Stimulated activated naive CD8-positive, alpha-beta T cell treated with anti-CD3 and anti-CD28 coated beads, Interleukin-15, amount 100 ng/mL, for 72 hours (primary cell): ENCODE results near the gene MEIS1.

Source experiments
- ATAC-seq: fragments of 150-1000 bp; cut with Tn5 transposase; 2 replicates; pipeline ENCODE4 v1.10.0; 2021; ENCODE audit warnings: mild to moderate bottlenecking, moderate library complexity
- DNase-seq, 2 donors: peaks; one replicate each; pipeline ENCODE4 v3.0.0; 2021 to 2022
- H3K27ac Mint-ChIP-seq, 2 donors: one replicate each; pipeline ENCODE4 v1.8.0; 2022; ENCODE audit warnings: mild to moderate bottlenecking in 2 of 2, mixed read lengths in 2 of 2, moderate library complexity in 2 of 2
- H3K27me3 Mint-ChIP-seq: one replicate; pipeline ENCODE4 v1.8.0; 2022; ENCODE audit warnings: mixed read lengths
- H3K4me1 Mint-ChIP-seq: one replicate; pipeline ENCODE4 v1.8.0; 2022; ENCODE audit warnings: mild to moderate bottlenecking, mixed read lengths
- H3K4me3 Mint-ChIP-seq, 2 donors: one replicate each; pipeline ENCODE4 v1.8.0; 2022; ENCODE audit warnings: mild to moderate bottlenecking in 2 of 2, mixed read lengths in 2 of 2, moderate library complexity in 1 of 2
- H3K9me3 Mint-ChIP-seq, 2 donors: one replicate each; pipeline ENCODE4 v1.8.0; 2022; ENCODE audit warnings: mixed read lengths in 2 of 2

The MEIS1 gene

DNA sequence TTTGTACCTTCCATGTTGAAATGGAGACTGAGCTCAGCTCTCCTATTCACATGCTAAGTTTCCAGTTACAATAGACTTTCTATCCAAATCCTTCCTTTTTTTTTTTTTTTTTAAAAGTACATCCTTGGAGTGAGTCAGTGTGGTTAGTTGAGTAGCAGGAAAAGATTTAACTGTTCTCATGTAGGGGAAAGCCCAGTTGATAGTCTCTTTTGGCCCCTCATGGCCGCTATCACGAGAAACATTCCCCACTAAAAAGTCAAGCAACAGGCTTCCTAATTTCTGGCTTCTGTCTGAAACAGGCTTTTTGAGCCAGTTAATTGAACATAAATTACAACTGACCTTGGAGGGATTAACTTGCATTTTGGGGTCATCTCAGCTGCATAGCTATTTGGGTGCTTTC lies 161.3 kb downstream of the MEIS1 start:
- no peak for DNase-seq
- no peak for ATAC-seq
- Mint-ChIP-seq H3K27ac (no peak overlapping the region), H3K27me3 (no peaks in the 10 kb centered on the region), H3K9me3 (peaks cover 0 to 4% of the 10 kb centered on the region in 2 donors), H3K4me3 (no peak overlapping the region), H3K4me1 (no peaks in the 10 kb centered on the region)

GRCh38 chr2:66601624-66602023 lies 166.7 kb downstream of the MEIS1 start:
- no peak overlapping the region for H3K27ac Mint-ChIP-seq
- no peaks in the 10 kb centered on the region for H3K9me3 Mint-ChIP-seq
- H3K4me3 Mint-ChIP-seq, result no peak overlapping the region
- DNase-seq (no peak), ATAC-seq (no peak)
- H3K4me1 Mint-ChIP-seq, result no peaks in the 10 kb centered on the region
- no peaks in the 10 kb centered on the region for H3K27me3 Mint-ChIP-seq

DNA sequence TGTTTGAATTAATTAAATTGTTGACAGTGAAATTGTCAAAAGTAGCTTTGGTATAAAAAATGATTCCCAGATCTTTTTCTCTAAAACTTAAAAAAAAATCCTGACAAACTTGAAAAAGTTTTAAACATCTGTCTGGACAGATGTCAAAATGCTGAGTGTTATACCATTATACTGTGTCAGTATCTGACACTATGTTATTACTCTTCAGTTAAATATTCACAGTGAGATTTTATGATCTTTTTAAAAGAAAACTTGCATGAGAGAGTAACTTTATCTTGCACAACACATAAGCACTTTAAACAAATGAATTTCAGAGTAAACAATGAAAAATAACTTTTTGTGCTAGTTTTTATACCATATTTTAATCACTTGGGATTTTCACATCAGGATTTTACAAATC lies 167.4 kb downstream of the MEIS1 start:
- no peaks in the 10 kb centered on the region for H3K9me3 Mint-ChIP-seq
- H3K4me1 Mint-ChIP-seq, result no peaks in the 10 kb centered on the region
- ATAC-seq (no peak), DNase-seq (no peak)
- no peaks in the 10 kb centered on the region for H3K27me3 Mint-ChIP-seq
- H3K4me3 Mint-ChIP-seq, result no peak overlapping the region
- no peak overlapping the region for H3K27ac Mint-ChIP-seq

- no peak for ATAC-seq
- no peak for DNase-seq
- no peak overlapping the region for H3K27ac Mint-ChIP-seq
- H3K9me3 Mint-ChIP-seq, result no peaks in the 10 kb centered on the region
- H3K4me1 Mint-ChIP-seq, result no peaks in the 10 kb centered on the region
- H3K4me3 Mint-ChIP-seq, result no peak overlapping the region
- H3K27me3 Mint-ChIP-seq, result no peaks in the 10 kb centered on the region
Observed at GRCh38 chr2:66604326-66604725, 169.4 kb downstream of the MEIS1 start.

DNA sequence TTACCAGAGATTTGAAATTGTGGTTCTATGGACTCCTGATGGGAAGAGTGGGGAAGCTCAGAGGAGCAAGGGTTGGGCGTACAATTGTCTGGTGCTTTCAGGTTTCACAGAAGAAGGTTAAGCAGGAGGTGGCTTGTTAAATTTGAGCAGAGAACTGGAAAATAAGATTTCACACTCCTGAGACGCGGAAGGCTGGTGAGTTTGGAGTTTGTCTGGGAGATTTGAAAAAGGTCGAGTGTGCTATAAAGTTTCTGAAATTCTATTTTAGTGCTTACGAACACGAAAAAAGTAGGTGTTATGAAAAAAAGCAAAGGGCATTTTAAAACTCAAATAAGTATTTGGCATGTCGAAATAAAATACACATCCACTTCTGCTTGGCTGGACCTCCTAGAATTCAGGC lies 170.1 kb downstream of the MEIS1 start:
- Mint-ChIP-seq H3K27ac (no peak overlapping the region), H3K27me3 (no peaks in the 10 kb centered on the region), H3K4me3 (no peak overlapping the region), H3K4me1 (no peaks in the 10 kb centered on the region), H3K9me3 (peaks cover 0 to 1% of the 10 kb centered on the region in 2 donors)
- DNase-seq (no peak), ATAC-seq (no peak)

DNA sequence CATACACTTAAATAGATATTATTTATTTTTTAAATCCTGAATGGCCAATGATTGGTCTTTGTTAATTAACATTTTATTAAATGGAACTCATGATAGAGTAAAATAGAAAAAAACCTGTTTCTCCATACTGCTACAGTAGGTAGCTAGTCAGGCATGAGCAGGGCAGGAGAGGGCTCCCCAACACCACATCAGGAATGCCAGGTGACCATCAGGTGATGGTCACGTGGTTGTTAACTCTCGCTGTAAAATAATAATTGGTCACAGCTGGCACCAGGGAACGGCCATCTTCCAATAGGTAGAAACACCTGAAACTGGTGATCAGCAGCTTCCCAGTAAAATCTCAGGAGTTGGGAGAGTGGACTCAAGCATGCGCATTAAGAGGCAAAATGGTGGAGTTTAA lies 172.2 kb downstream of the MEIS1 start:
- Mint-ChIP-seq H3K9me3 (peaks cover 0 to 16% of the 10 kb centered on the region in 2 donors), H3K27me3 (no peaks in the 10 kb centered on the region), H3K4me1 (no peaks in the 10 kb centered on the region), H3K27ac (no peak overlapping the region), H3K4me3 (no peak overlapping the region)
- DNase-seq (no peak), ATAC-seq (no peak)
